HEK293 (cell line): ENCODE measurements around the gene TRMT112.
A peak's percentile ranks its signal among the peaks of the same experiment; 100 is the strongest.

Experiments used
- AEBP2 ChIP-seq: fragments of 450-650 bp; formaldehyde crosslinking; IDR thresholded peaks from 2 replicates; pipeline ENCODE4 v1.5.1; 2016; ENCODE audit warnings: missing biosample characterization, missing genetic modification characterization, borderline replicate concordance
- BCL6B ChIP-seq: fragments of 450-650 bp; formaldehyde crosslinking; IDR thresholded peaks from 2 replicates; pipeline ENCODE4 v1.5.1; 2017; ENCODE audit warnings: missing biosample characterization, missing genetic modification characterization
- EGR2 ChIP-seq: fragments of 450-650 bp; formaldehyde crosslinking; IDR thresholded peaks from 2 replicates; pipeline ENCODE4 v1.5.1; 2016; ENCODE audit warnings: low read depth, missing biosample characterization, missing genetic modification characterization
- FEZF1 ChIP-seq: fragments of 450-650 bp; formaldehyde crosslinking; IDR thresholded peaks from 2 replicates; pipeline ENCODE4 v1.5.1; 2016; ENCODE audit warnings: missing biosample characterization, missing genetic modification characterization
- HIC1 ChIP-seq: fragments of 450-650 bp; formaldehyde crosslinking; IDR thresholded peaks from 2 replicates; pipeline ENCODE4 v1.5.1; 2016; ENCODE audit warnings: missing biosample characterization, missing genetic modification characterization
- HOXC10 ChIP-seq: sonication (generic); formaldehyde crosslinking; IDR thresholded peaks from 2 replicates; pipeline ENCODE4 v1.8.1; 2023; ENCODE audit warnings: mild to moderate bottlenecking, missing genetic modification reagents
- IKZF3 ChIP-seq: fragments of 450-650 bp; IDR thresholded peaks from 2 replicates; pipeline ENCODE4 v1.5.0; 2018; ENCODE audit warnings: missing biosample characterization, mild to moderate bottlenecking, missing genetic modification characterization, moderate library complexity
- KLF16 ChIP-seq: fragments of 450-650 bp; formaldehyde crosslinking; IDR thresholded peaks from 2 replicates; pipeline ENCODE4 v1.5.1; 2017; ENCODE audit warnings: missing biosample characterization, missing genetic modification characterization
- ZBTB1 ChIP-seq: fragments of 450-650 bp; formaldehyde crosslinking; IDR thresholded peaks from 2 replicates; pipeline ENCODE4 v1.5.1; 2016; ENCODE audit warnings: missing biosample characterization, missing genetic modification characterization
- ZBTB11 ChIP-seq: fragments of 450-650 bp; formaldehyde crosslinking; conservative IDR thresholded peaks from 2 replicates; pipeline ENCODE4 v1.5.1; 2016; ENCODE audit warnings: low read depth, missing biosample characterization, missing genetic modification characterization
- ZBTB6 ChIP-seq: fragments of 450-650 bp; formaldehyde crosslinking; IDR thresholded peaks from 2 replicates; pipeline ENCODE4 v1.5.1; 2017; ENCODE audit warnings: missing biosample characterization, missing genetic modification characterization
- ZEB2 ChIP-seq: fragments of 450-650 bp; formaldehyde crosslinking; IDR thresholded peaks from 2 replicates; pipeline ENCODE4 v1.5.1; 2016; ENCODE audit warnings: missing biosample characterization, missing genetic modification characterization
- ZFP3 ChIP-seq: fragments of 450-650 bp; formaldehyde crosslinking; IDR thresholded peaks from 2 replicates; pipeline ENCODE4 v1.5.1; 2016; ENCODE audit warnings: low read depth, missing biosample characterization, missing genetic modification characterization
- ZFP41 ChIP-seq: fragments of 450-650 bp; formaldehyde crosslinking; IDR thresholded peaks from 2 replicates; pipeline ENCODE4 v1.5.1; 2016; ENCODE audit warnings: missing biosample characterization, missing genetic modification characterization, borderline replicate concordance
- ZIC2 ChIP-seq: fragments of 450-650 bp; formaldehyde crosslinking; IDR thresholded peaks from 2 replicates; pipeline ENCODE4 v1.5.1; 2016; ENCODE audit warnings: missing biosample characterization, missing genetic modification characterization
- ZNF133 ChIP-seq: fragments of 450-650 bp; formaldehyde crosslinking; IDR thresholded peaks from 2 replicates; pipeline ENCODE4 v1.5.1; 2016; ENCODE audit warnings: missing biosample characterization, missing genetic modification characterization
- ZNF175 ChIP-seq: fragments of 450-650 bp; formaldehyde crosslinking; IDR thresholded peaks from 2 replicates; pipeline ENCODE4 v1.5.1; 2016; ENCODE audit warnings: missing biosample characterization, missing genetic modification characterization
- ZNF211 ChIP-seq: fragments of 450-650 bp; formaldehyde crosslinking; IDR thresholded peaks from 2 replicates; pipeline ENCODE4 v1.5.1; 2016; ENCODE audit warnings: low read depth, missing biosample characterization, missing genetic modification characterization
- ZNF24 ChIP-seq: fragments of 450-650 bp; formaldehyde crosslinking; IDR thresholded peaks from 2 replicates; pipeline ENCODE4 v1.5.1; 2016; ENCODE audit warnings: missing biosample characterization, missing genetic modification characterization
- ZNF26 ChIP-seq: fragments of 450-650 bp; formaldehyde crosslinking; IDR thresholded peaks from 2 replicates; pipeline ENCODE4 v1.5.1; 2016; ENCODE audit warnings: missing biosample characterization, missing genetic modification characterization
- ZNF366 ChIP-seq: fragments of 450-650 bp; formaldehyde crosslinking; conservative IDR thresholded peaks from 2 replicates; pipeline ENCODE4 v1.5.1; 2016; ENCODE audit warnings: missing biosample characterization, missing genetic modification characterization
- ZNF37A ChIP-seq: fragments of 450-650 bp; IDR thresholded peaks from 2 replicates; pipeline ENCODE4 v1.5.1; 2018; ENCODE audit warnings: missing biosample characterization, missing genetic modification characterization
- ZNF501 ChIP-seq: fragments of 450-650 bp; formaldehyde crosslinking; IDR thresholded peaks from 2 replicates; pipeline ENCODE4 v1.5.1; 2016; ENCODE audit warnings: missing biosample characterization, missing genetic modification characterization
- ZNF510 ChIP-seq: fragments of 450-650 bp; formaldehyde crosslinking; IDR thresholded peaks from 2 replicates; pipeline ENCODE4 v1.5.1; 2018; ENCODE audit warnings: mild to moderate bottlenecking, missing genetic modification characterization, missing biosample characterization; ENCODE audit not compliant: insufficient replicate concordance
- ZNF600 ChIP-seq: fragments of 450-650 bp; formaldehyde crosslinking; IDR thresholded peaks from 2 replicates; pipeline ENCODE4 v1.5.1; 2016; ENCODE audit warnings: missing biosample characterization, missing genetic modification characterization
- ZNF621 ChIP-seq: fragments of 450-650 bp; formaldehyde crosslinking; IDR thresholded peaks from 2 replicates; pipeline ENCODE4 v1.5.1; 2017; ENCODE audit warnings: missing biosample characterization, missing genetic modification characterization
- ZNF626 ChIP-seq: fragments of 450-650 bp; sonication (Bioruptor Pico); formaldehyde crosslinking; IDR thresholded peaks from 2 replicates; pipeline ENCODE4 v1.5.1; 2018; ENCODE audit warnings: missing biosample characterization, missing genetic modification characterization, inconsistent platforms
- ZNF701 ChIP-seq: fragments of 450-650 bp; formaldehyde crosslinking; IDR thresholded peaks from 2 replicates; pipeline ENCODE4 v1.5.1; 2016; ENCODE audit warnings: missing biosample characterization, missing genetic modification characterization
- ZNF791 ChIP-seq: fragments of 450-650 bp; formaldehyde crosslinking; IDR thresholded peaks from 2 replicates; pipeline ENCODE4 v1.5.1; 2016; ENCODE audit warnings: missing biosample characterization, missing genetic modification characterization
- ZSCAN23 ChIP-seq: fragments of 450-650 bp; formaldehyde crosslinking; IDR thresholded peaks from 2 replicates; pipeline ENCODE4 v1.5.1; 2016; ENCODE audit warnings: missing biosample characterization, missing genetic modification characterization

The TRMT112 gene

GRCh38 chr11:64269540-64270220 lies 47.7 kb downstream of the TRMT112 start (continued):
- TF ChIP-seq ZBTB11 (tag by site-specific recombination) = peak; percentile 98
- TF ChIP-seq ZFP41 = no peak
- TF ChIP-seq ZBTB6 = no peak
- TF ChIP-seq ZSCAN23 (tag by site-specific recombination) = no peak
- no peak for TF ChIP-seq ZNF621 (tag by site-specific recombination)
- TF ChIP-seq ZEB2 (tag by site-specific recombination) = peak; percentile 84
- TF ChIP-seq ZNF600 (tag by site-specific recombination) = no peak
- TF ChIP-seq KLF16 (tag by site-specific recombination) = peak; percentile 84
- TF ChIP-seq IKZF3 (tag by site-specific recombination) = peak; percentile 100
- no peak for TF ChIP-seq HIC1
- TF ChIP-seq BCL6B = no peak
- TF ChIP-seq ZNF211 (tag by site-specific recombination) = no peak
- no peak for TF ChIP-seq ZIC2 (tag by site-specific recombination)
- TF ChIP-seq ZNF133 (tag by site-specific recombination) = no peak
- TF ChIP-seq ZNF701 (tag by site-specific recombination) = no peak
- TF ChIP-seq ZBTB1 (tag by site-specific recombination) = no peak
- TF ChIP-seq HOXC10 (CRISPR knock-in tag) = no peak
- TF ChIP-seq ZNF26 = no peak
- no peak; the same call in 1 of the 2 replicates for TF ChIP-seq ZNF24 (tag by site-specific recombination)
- no peak; the same call in 1 of the 2 replicates for TF ChIP-seq ZNF501 (tag by site-specific recombination)
- TF ChIP-seq EGR2 (tag by site-specific recombination) = peak; percentile 60; the same call in 1 of the 2 replicates
- no peak for TF ChIP-seq ZFP3 (tag by site-specific recombination)
- TF ChIP-seq ZNF37A (tag by site-specific recombination) = no peak
- no peak for TF ChIP-seq ZNF791 (tag by site-specific recombination)
- no peak for TF ChIP-seq ZNF626
- no peak for TF ChIP-seq FEZF1 (tag by site-specific recombination)
- no peak for TF ChIP-seq ZNF175 (tag by site-specific recombination)
- no peak for TF ChIP-seq ZNF510 (tag by site-specific recombination)
- peak; percentile 18; the same call in 1 of the 2 replicates for TF ChIP-seq ZNF366 (tag by site-specific recombination)
- TF ChIP-seq AEBP2 (tag by site-specific recombination) = no peak
